Erythroblast (primary cell): ENCODE results near the gene MAP9.

Source experiments
- GATA1 ChIP-seq: IDR thresholded peaks from 2 replicates; pipeline ENCODE4 v1.6.1; 2011; ENCODE audit warnings: low read depth, mild to moderate bottlenecking, control low read depth, low read length, moderate library complexity
- POLR2A ChIP-seq: IDR thresholded peaks from 2 replicates; pipeline ENCODE4 v1.6.1; 2011; ENCODE audit warnings: mild to moderate bottlenecking, low read length

DNA sequence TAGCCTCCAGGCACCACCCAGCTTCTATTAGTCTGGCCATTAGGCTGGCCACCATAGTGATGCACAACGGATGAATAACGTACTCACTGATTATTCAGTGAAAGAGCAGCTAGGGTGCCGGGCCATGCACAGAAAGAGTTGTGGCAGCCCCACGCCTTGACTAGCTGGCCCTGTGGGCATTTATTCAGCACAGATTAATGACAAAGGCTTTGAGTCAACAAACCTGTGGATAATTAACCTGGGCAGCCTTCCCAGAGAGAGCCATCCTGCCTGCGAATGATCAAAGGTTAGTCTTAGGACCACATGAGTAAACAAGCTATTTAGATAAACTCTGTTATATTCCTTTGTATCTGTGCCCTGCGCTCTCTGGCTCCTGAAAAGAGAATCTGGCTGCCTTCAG, 37.2 kb downstream of the MAP9 start:
- TF ChIP-seq POLR2A (no peak), GATA1 (no peak)
